Endothelial cell of umbilical vein (primary cell): ENCODE data around the gene OBP2B. TPM values are rescaled to one million over a fixed set of nuclear protein-coding genes. Genes with fewer than 3 reads are reported as not detected.

Experiments
- BruUV-seq: library from RNA; stranded (reverse); fragments of 400-500 nt; replicated peaks from 2 replicates; lab custom pipeline; 2021; lab: Mats Ljungman, UMichigan
- CTCF ChIA-PET: fragments of 300-600, 350-600 bp; sonication (Branson Sonifier 250); formaldehyde crosslinking; loops from one replicate; lab custom pipeline; 2021; ENCODE audit warnings: antibody characterized with exemption, inconsistent platforms; lab: Charles Lee
- POLR2A ChIA-PET: fragments of 300-600, 350-600 bp; sonication (Branson Sonifier 250); formaldehyde crosslinking; loops from one replicate; lab custom pipeline; 2021; ENCODE audit warnings: antibody characterized with exemption, inconsistent platforms; lab: Charles Lee
- DNase-seq: peaks from one replicate; pipeline ENCODE4 v3.0.0-alpha.2; 2011; ENCODE audit warnings: low read depth, low spot score
- FAIRE-seq: peaks from 2 replicates; lab custom pipeline; 2011; peaks lifted over from hg19 to GRCh38; lab: Jason Lieb, UNC
- H2AFZ ChIP-seq: 2 replicates; pipeline ENCODE4 v1.6.0; 2012; ENCODE audit warnings: low read depth, low read length, control low read depth, inconsistent platforms
- H3K27ac ChIP-seq: 2 replicates; pipeline ENCODE4 v1.5.1; 2011; ENCODE audit warnings: low read depth, mild to moderate bottlenecking, control low read depth, low read length, moderate library complexity; ENCODE audit not compliant: insufficient read depth
- H3K27me3 ChIP-seq, 2 experiments: 2 replicates each; pipeline versions ENCODE4 v1.6.0 to v1.6.1; 2011; ENCODE audit warnings: low read length in 2 of 2, mixed read lengths in 1 of 2; ENCODE audit not compliant: control insufficient read depth in 2 of 2, insufficient read depth in 2 of 2
- H3K36me3 ChIP-seq, 2 experiments: 2 replicates in 1 of 2; 3 replicates in 1 of 2; pipeline ENCODE4 v1.5.1; 2011; ENCODE audit warnings: low read length in 2 of 2, mild to moderate bottlenecking in 1 of 2, moderate library complexity in 1 of 2; ENCODE audit not compliant: control insufficient read depth in 2 of 2, insufficient read depth in 2 of 2; ENCODE audit errors: extremely low read depth in 1 of 2
- H3K4me1 ChIP-seq: 3 replicates; pipeline ENCODE4 v1.5.1; 2011; ENCODE audit warnings: mild to moderate bottlenecking, low read length; ENCODE audit not compliant: control insufficient read depth, insufficient read depth; ENCODE audit errors: extremely low read depth
- H3K4me2 ChIP-seq: 2 replicates; pipeline ENCODE4 v1.6.1; 2011; ENCODE audit warnings: low read length, control low read depth, mixed read lengths; ENCODE audit not compliant: insufficient read depth
- H3K4me3 ChIP-seq, 3 experiments: fragments of 200-600 bp in 1 of 3; sonication (generic), shearing (Covaris generic) in 1 of 3; replicated peaks in 1 of 3; 2 replicates each; pipeline ENCODE4 v1.5.1; 2011 to 2016; ENCODE audit warnings: control low read depth in 3 of 3, low read length in 3 of 3, mild to moderate bottlenecking in 2 of 3, inconsistent platforms in 1 of 3, low read depth in 1 of 3, moderate library complexity in 1 of 3; ENCODE audit not compliant: insufficient read depth in 1 of 3
- H3K79me2 ChIP-seq: 2 replicates; pipeline ENCODE4 v1.6.0; 2012; ENCODE audit warnings: low read length, inconsistent platforms; ENCODE audit not compliant: control insufficient read depth, insufficient read depth
- H3K9ac ChIP-seq: replicated peaks from 2 replicates; pipeline ENCODE3; 2011; ENCODE audit warnings: low read length, control low read depth; ENCODE audit not compliant: insufficient read depth; ENCODE audit errors: extremely low read depth
- H3K9me1 ChIP-seq: replicated peaks from 3 replicates; pipeline ENCODE4 v1.6.0; 2011; ENCODE audit warnings: mild to moderate bottlenecking, low read length; ENCODE audit not compliant: control insufficient read depth, insufficient read depth; ENCODE audit errors: extremely low read depth
- H3K9me3 ChIP-seq: replicated peaks from 2 replicates; pipeline ENCODE4 v1.5.1; 2012; ENCODE audit warnings: low read length, inconsistent platforms; ENCODE audit not compliant: control insufficient read depth, insufficient read depth
- H4K20me1 ChIP-seq: replicated peaks from 2 replicates; pipeline ENCODE3; 2011; ENCODE audit warnings: mild to moderate bottlenecking, low read length; ENCODE audit not compliant: control insufficient read depth, insufficient read depth; ENCODE audit errors: extremely low read depth
- POLR2AphosphoS5 ChIP-seq: IDR thresholded peaks from 2 replicates; pipeline ENCODE4 v1.6.1; 2012; ENCODE audit warnings: low read depth, mild to moderate bottlenecking, control low read depth, low read length, moderate library complexity; ENCODE audit not compliant: insufficient read depth
- dilution Hi-C: fragments of 300-500 bp; cut with MboI; formaldehyde crosslinking; loops from one replicate; pipeline ENCODE4 v1.15.0; 2019; ENCODE audit warnings: low sequenced_read_pairs; ENCODE audit not compliant: extremely low pct_ligation_motif_present
- intact Hi-C: fragments of 100-400 bp; cut with micrococcal nuclease; formaldehyde crosslinking; loops from one replicate; pipeline ENCODE4 v1.10.0; 2022
- polyA plus RNA-seq, 4 experiments: library from polyadenylated mRNA; depleted of rRNA in 3 of 4; stranded (reverse) in 3 of 4; unstranded in 1 of 4; fragments of >200 nt; gene quantifications; 2 replicates each; pipeline versions ENCODE4 v1.2.1 to v1.2.3, GENCODE V29; 2011 to 2012; ENCODE audit warnings: missing spikeins in 1 of 4
- total RNA-seq: library from RNA; stranded (reverse); gene quantifications from 2 replicates; pipeline ENCODE4 v1.2.3, GENCODE V29; 2021
- TF ChIP-seq, protein P1 (sequence below): IDR thresholded peaks from 2 replicates; pipeline ENCODE4 v1.6.1; 2011; ENCODE audit not compliant: insufficient read depth, insufficient read length

Gene OBP2B
- total and polyA plus RNA-seq, 2 donors (not counting 3 experiments of a cell fraction or from before 2014, with no cell fraction given): not detected

DNA sequence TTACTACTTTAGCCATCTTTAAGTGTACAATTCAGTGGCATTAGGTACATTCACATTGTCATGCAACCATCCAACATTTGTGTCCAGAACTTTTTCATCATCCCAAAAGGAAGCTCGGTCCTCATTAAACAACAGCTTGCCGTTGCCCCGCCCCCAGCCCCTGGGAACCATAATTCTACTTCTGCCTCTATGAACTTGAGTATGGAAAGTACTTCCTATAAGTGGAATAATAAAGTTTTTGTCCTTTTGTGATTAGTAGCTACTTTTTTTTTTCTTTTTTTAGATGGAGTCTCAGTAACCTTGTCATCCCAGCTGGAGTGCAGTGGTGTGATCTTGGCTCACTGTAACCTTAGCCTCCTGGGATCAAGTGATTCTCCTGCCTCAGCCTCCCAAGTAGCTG, 50.4 kb downstream of the OBP2B start:
- Histone ChIP-seq H3K4me1 (peaks cover 3% of the 10 kb centered on the region), H3K27ac (no peak overlapping the region), H3K36me3 (peaks cover 5 to 11% of the 10 kb centered on the region in 2 experiments), H4K20me1 (no peaks in the 10 kb centered on the region), H3K9me3 (no peaks in the 10 kb centered on the region), H3K9me1 (no peaks in the 10 kb centered on the region), H3K4me2 (no peak overlapping the region), H3K9ac (no peak overlapping the region), H3K79me2 (no peaks in the 10 kb centered on the region), H3K4me3 (no peak overlapping the region), H3K27me3 (no peaks in the 10 kb centered on the region), H2AFZ (no peak overlapping the region)
- BruUV-seq: no TSS peak
- intact Hi-C loops: no loop called here
- TF ChIP-seq POLR2AphosphoS5: no peak
- TF ChIP-seq, protein P1, sequence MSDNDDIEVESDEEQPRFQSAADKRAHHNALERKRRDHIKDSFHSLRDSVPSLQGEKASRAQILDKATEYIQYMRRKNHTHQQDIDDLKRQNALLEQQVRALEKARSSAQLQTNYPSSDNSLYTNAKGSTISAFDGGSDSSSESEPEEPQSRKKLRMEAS: no peak
- no peak for FAIRE-seq
- dilution Hi-C loops: no loop called here
- POLR2A ChIA-PET: no interaction called here
- CTCF ChIA-PET: interaction anchor here (0.7 to 2.1 kb wide), 5 partner anchors 12 to 118 kb away, joined by 3 to 10 read pairs (median 3); no protein-coding TSS in a partner anchor
- no peak for DNase-seq

Other genes with a start within 250 kb of the OBP2B start
- gene GFI1B, start 230.6 kb downstream of the OBP2B start, total RNA-seq: not detected in 2 replicates
- 0.04 TPM in 1 of 2 replicates, not detected in the other for gene GFI1B, start 230.6 kb downstream of the OBP2B start, polyA plus RNA-seq
- 65.6 and 66.6 TPM in 2 replicates for gene GTF3C5, start 178.3 kb downstream of the OBP2B start, total RNA-seq
- 72.9 and 73.8 TPM in 2 replicates for gene GTF3C5, start 178.3 kb downstream of the OBP2B start, polyA plus RNA-seq
- 1.1 and 1.9 TPM in 2 replicates for gene CEL, start 147.3 kb downstream of the OBP2B start, total RNA-seq
- 0.81 and 0.92 TPM in 2 replicates for gene CEL, start 147.3 kb downstream of the OBP2B start, polyA plus RNA-seq
- 41.4 and 43.1 TPM in 2 replicates for gene RALGDS, start 88.0 kb downstream of the OBP2B start, total RNA-seq
- 60.0 and 72.2 TPM in 2 replicates for gene RALGDS, start 88.0 kb downstream of the OBP2B start, polyA plus RNA-seq
- gene GBGT1, start 45.3 kb downstream of the OBP2B start, total RNA-seq: 28.7 and 35.6 TPM in 2 replicates
- gene GBGT1, start 45.3 kb downstream of the OBP2B start, polyA plus RNA-seq: 56.3 and 68.8 TPM in 2 replicates
- not detected in 2 replicates for gene ABO, start 66.0 kb upstream of the OBP2B start, total RNA-seq
- gene ABO, start 66.0 kb upstream of the OBP2B start, polyA plus RNA-seq: not detected in 2 replicates
- gene SURF6, start 126.9 kb upstream of the OBP2B start, total RNA-seq: 16.0 and 16.4 TPM in 2 replicates
- 4.9 TPM in 2 replicates for gene SURF6, start 126.9 kb upstream of the OBP2B start, polyA plus RNA-seq
- 26.7 and 27.4 TPM in 2 replicates for gene MED22, start 138.9 kb upstream of the OBP2B start, total RNA-seq
- gene MED22, start 138.9 kb upstream of the OBP2B start, polyA plus RNA-seq: 25.7 and 29.5 TPM in 2 replicates
- gene RPL7A, start 139.0 kb upstream of the OBP2B start, total RNA-seq: 2,043 and 2,112 TPM in 2 replicates
- 2,090 and 2,329 TPM in 2 replicates for gene RPL7A, start 139.0 kb upstream of the OBP2B start, polyA plus RNA-seq
- gene SURF1, start 147.2 kb upstream of the OBP2B start, total RNA-seq: 12.0 and 22.8 TPM in 2 replicates
- gene SURF1, start 147.2 kb upstream of the OBP2B start, polyA plus RNA-seq: 26.6 and 27.1 TPM in 2 replicates
- 9.3 and 10.6 TPM in 2 replicates for gene SURF2, start 147.3 kb upstream of the OBP2B start, total RNA-seq
- gene SURF2, start 147.3 kb upstream of the OBP2B start, polyA plus RNA-seq: 14.2 and 16.9 TPM in 2 replicates
- 216 and 230 TPM in 2 replicates for gene SURF4, start 166.8 kb upstream of the OBP2B start, total RNA-seq
- 358 and 360 TPM in 2 replicates for gene SURF4, start 166.8 kb upstream of the OBP2B start, polyA plus RNA-seq
- gene STKLD1, start 167.1 kb upstream of the OBP2B start, total RNA-seq: 0.77 and 0.85 TPM in 2 replicates
- 0.29 and 0.67 TPM in 2 replicates for gene STKLD1, start 167.1 kb upstream of the OBP2B start, polyA plus RNA-seq
- 27.0 and 29.5 TPM in 2 replicates for gene REXO4, start 208.8 kb upstream of the OBP2B start, total RNA-seq
- gene REXO4, start 208.8 kb upstream of the OBP2B start, polyA plus RNA-seq: 16.9 and 19.5 TPM in 2 replicates
- 1.4 and 2.5 TPM in 2 replicates for gene ADAMTS13, start 213.1 kb upstream of the OBP2B start, total RNA-seq
- gene ADAMTS13, start 213.1 kb upstream of the OBP2B start, polyA plus RNA-seq: 1.5 and 1.8 TPM in 2 replicates